ENCODE measurements around the gene GRAMD2A.

- TF ChIP-seq, protein P1, sequence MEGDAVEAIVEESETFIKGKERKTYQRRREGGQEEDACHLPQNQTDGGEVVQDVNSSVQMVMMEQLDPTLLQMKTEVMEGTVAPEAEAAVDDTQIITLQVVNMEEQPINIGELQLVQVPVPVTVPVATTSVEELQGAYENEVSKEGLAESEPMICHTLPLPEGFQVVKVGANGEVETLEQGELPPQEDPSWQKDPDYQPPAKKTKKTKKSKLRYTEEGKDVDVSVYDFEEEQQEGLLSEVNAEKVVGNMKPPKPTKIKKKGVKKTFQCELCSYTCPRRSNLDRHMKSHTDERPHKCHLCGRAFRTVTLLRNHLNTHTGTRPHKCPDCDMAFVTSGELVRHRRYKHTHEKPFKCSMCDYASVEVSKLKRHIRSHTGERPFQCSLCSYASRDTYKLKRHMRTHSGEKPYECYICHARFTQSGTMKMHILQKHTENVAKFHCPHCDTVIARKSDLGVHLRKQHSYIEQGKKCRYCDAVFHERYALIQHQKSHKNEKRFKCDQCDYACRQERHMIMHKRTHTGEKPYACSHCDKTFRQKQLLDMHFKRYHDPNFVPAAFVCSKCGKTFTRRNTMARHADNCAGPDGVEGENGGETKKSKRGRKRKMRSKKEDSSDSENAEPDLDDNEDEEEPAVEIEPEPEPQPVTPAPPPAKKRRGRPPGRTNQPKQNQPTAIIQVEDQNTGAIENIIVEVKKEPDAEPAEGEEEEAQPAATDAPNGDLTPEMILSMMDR (IDR thresholded peaks at IDR 0.05): no peak
- no peak for TF ChIP-seq EP300 (IDR thresholded peaks at IDR 0.05)
Measured at GRCh38 chr15:72237853-72238224, 40.3 kb upstream of the GRAMD2A start.

All from tibial nerve (tissue), 4 donors.